Adrenal gland (tissue), 5 donors: ENCODE results near the gene KIF1A.

Experiments
- POLR2A ChIP-seq, 2 donors: fragments of 450-650 bp; IDR thresholded peaks; one replicate each; pipeline ENCODE4 v1.6.1; 2017; ENCODE audit warnings: antibody characterized with exemption in 2 of 2, mild to moderate bottlenecking in 2 of 2, moderate library complexity in 1 of 2
- TF ChIP-seq, protein P1 (sequence below), 6 experiments: fragments of 450-650 bp in 4 of 6; fragments of 200-600 bp in 2 of 6; sonication (generic) in 1 of 6; IDR thresholded peaks; 1 replicate in 5 of 6; 2 replicates in 1 of 6; pipeline versions ENCODE4 v1.5.1 to v1.8.0; 2016 to 2021; ENCODE audit warnings: antibody characterized with exemption in 6 of 6, mild to moderate bottlenecking in 2 of 6, moderate library complexity in 1 of 6
- donor health status: DM: no; HTN: no; CAD: no.

DNA sequence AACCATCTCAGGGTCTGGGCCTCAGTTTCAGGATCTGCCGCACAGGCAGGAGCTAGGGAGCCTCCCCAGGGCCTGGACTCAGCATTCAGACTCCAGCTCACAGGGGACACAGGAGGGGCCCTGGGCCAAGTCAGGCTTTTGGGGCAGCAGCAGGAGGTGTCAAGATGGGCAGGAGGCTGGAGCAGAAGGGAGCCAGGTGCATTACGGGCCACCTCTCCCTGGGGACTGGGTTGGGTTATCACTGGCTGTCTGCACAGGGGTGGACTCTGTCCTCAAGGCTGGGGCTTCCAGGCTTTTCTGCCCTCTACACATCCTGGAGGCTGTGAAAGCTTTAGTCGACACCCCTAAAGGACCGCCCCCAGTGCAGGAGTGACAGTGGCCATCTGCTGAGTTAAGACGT is 108.3 kb downstream of the KIF1A start:
- TF ChIP-seq, protein P1, sequence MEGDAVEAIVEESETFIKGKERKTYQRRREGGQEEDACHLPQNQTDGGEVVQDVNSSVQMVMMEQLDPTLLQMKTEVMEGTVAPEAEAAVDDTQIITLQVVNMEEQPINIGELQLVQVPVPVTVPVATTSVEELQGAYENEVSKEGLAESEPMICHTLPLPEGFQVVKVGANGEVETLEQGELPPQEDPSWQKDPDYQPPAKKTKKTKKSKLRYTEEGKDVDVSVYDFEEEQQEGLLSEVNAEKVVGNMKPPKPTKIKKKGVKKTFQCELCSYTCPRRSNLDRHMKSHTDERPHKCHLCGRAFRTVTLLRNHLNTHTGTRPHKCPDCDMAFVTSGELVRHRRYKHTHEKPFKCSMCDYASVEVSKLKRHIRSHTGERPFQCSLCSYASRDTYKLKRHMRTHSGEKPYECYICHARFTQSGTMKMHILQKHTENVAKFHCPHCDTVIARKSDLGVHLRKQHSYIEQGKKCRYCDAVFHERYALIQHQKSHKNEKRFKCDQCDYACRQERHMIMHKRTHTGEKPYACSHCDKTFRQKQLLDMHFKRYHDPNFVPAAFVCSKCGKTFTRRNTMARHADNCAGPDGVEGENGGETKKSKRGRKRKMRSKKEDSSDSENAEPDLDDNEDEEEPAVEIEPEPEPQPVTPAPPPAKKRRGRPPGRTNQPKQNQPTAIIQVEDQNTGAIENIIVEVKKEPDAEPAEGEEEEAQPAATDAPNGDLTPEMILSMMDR (IDR thresholded peaks at IDR 0.05): no peak
- no peak for TF ChIP-seq POLR2A (IDR thresholded peaks at IDR 0.05)
